Ishikawa (cell line): ENCODE results near the gene TARBP1.

Experiments used
- CEBPB ChIP-seq: IDR thresholded peaks from 2 replicates; pipeline ENCODE4 v1.6.1; 2012
- CREB1 ChIP-seq: IDR thresholded peaks from 2 replicates; pipeline ENCODE4 v1.6.1; 2012; ENCODE audit warnings: low read depth
- EGR1 ChIP-seq: IDR thresholded peaks from 2 replicates; pipeline ENCODE4 v1.6.1; 2012
- EP300 ChIP-seq: IDR thresholded peaks from 2 replicates; pipeline ENCODE4 v1.6.1; 2012; ENCODE audit warnings: borderline replicate concordance
- FOXM1 ChIP-seq: IDR thresholded peaks from 2 replicates; pipeline ENCODE4 v1.6.1; 2012; ENCODE audit warnings: low read depth, borderline replicate concordance
- NFIC ChIP-seq: IDR thresholded peaks from 2 replicates; pipeline ENCODE4 v1.6.1; 2012
- RAD21 ChIP-seq: IDR thresholded peaks from 2 replicates; pipeline ENCODE4 v1.6.1; 2012; ENCODE audit warnings: low read depth
- TAF1 ChIP-seq: IDR thresholded peaks from 2 replicates; pipeline ENCODE4 v1.6.1; 2012; ENCODE audit warnings: low read depth, mild to moderate bottlenecking
- TCF12 ChIP-seq: IDR thresholded peaks from 2 replicates; pipeline ENCODE4 v1.6.1; 2012; ENCODE audit warnings: low read depth
- YY1 ChIP-seq: IDR thresholded peaks from 2 replicates; pipeline ENCODE4 v1.6.1; 2012; ENCODE audit warnings: low read depth
- ZBTB7A ChIP-seq: IDR thresholded peaks from 2 replicates; pipeline ENCODE4 v1.6.1; 2012; ENCODE audit warnings: low read depth
- TF ChIP-seq, protein P1 (sequence below): IDR thresholded peaks from 2 replicates; pipeline ENCODE4 v1.6.1; 2012
- TF ChIP-seq, protein P2 (sequence below): IDR thresholded peaks from 2 replicates; pipeline ENCODE4 v1.6.1; 2012; ENCODE audit warnings: low read depth, mild to moderate bottlenecking
- TF ChIP-seq, protein P3 (sequence below): IDR thresholded peaks from 2 replicates; pipeline ENCODE4 v1.6.1; 2012

- TF ChIP-seq CREB1: no peak
- no peak for TF ChIP-seq EP300
- TF ChIP-seq, protein P1, sequence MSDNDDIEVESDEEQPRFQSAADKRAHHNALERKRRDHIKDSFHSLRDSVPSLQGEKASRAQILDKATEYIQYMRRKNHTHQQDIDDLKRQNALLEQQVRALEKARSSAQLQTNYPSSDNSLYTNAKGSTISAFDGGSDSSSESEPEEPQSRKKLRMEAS: no peak
- TF ChIP-seq NFIC: no peak
- no peak for TF ChIP-seq CEBPB
- TF ChIP-seq, protein P2, sequence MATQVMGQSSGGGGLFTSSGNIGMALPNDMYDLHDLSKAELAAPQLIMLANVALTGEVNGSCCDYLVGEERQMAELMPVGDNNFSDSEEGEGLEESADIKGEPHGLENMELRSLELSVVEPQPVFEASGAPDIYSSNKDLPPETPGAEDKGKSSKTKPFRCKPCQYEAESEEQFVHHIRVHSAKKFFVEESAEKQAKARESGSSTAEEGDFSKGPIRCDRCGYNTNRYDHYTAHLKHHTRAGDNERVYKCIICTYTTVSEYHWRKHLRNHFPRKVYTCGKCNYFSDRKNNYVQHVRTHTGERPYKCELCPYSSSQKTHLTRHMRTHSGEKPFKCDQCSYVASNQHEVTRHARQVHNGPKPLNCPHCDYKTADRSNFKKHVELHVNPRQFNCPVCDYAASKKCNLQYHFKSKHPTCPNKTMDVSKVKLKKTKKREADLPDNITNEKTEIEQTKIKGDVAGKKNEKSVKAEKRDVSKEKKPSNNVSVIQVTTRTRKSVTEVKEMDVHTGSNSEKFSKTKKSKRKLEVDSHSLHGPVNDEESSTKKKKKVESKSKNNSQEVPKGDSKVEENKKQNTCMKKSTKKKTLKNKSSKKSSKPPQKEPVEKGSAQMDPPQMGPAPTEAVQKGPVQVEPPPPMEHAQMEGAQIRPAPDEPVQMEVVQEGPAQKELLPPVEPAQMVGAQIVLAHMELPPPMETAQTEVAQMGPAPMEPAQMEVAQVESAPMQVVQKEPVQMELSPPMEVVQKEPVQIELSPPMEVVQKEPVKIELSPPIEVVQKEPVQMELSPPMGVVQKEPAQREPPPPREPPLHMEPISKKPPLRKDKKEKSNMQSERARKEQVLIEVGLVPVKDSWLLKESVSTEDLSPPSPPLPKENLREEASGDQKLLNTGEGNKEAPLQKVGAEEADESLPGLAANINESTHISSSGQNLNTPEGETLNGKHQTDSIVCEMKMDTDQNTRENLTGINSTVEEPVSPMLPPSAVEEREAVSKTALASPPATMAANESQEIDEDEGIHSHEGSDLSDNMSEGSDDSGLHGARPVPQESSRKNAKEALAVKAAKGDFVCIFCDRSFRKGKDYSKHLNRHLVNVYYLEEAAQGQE: no peak
- TF ChIP-seq YY1: no peak
- TF ChIP-seq ZBTB7A: no peak
- TF ChIP-seq TAF1: no peak
- TF ChIP-seq EGR1: no peak
- TF ChIP-seq RAD21: no peak
- TF ChIP-seq FOXM1: no peak
- TF ChIP-seq, protein P3, sequence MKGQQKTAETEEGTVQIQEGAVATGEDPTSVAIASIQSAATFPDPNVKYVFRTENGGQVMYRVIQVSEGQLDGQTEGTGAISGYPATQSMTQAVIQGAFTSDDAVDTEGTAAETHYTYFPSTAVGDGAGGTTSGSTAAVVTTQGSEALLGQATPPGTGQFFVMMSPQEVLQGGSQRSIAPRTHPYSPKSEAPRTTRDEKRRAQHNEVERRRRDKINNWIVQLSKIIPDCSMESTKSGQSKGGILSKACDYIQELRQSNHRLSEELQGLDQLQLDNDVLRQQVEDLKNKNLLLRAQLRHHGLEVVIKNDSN: no peak
- TF ChIP-seq TCF12: no peak
These were observed 10.4 kb downstream of the TARBP1 start for GRCh38 chr1:234468580-234468979.
